ENCODE data around the gene TMEM232.

TMEM232 gene

DNA sequence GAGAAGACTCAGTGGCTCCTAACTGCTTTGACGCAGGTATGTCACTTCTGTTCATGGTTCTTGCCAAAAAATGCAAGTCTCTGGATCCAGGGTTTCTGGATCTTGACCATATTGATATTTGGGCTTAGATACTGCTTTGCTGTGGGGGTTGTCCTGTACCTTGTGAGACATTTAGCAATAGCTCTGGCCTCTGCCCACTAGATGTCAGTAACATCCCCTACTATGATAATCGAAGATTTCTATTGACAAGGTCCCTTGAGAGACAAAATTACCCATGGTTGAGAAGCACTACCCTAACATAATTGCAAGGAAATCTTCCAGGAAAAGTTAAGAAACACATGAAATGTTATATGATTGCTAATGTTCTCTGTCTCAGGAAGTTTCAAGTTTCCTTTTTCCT, 285.4 kb downstream of the TMEM232 start:
- H3K4me2 ChIP-seq (ENCODE audit: low read length), result no peak overlapping the region
- no peaks in the 10 kb centered on the region for H3K9me2 ChIP-seq (ENCODE audit: low read depth, low read length)
- H3K4me3 ChIP-seq (ENCODE audit: low read depth, low read length, poor library complexity, severe bottlenecking), result no peak overlapping the region
- no peak overlapping the region for H3K27ac ChIP-seq (ENCODE audit: low read depth, low read length, poor library complexity, severe bottlenecking)
- no peaks in the 10 kb centered on the region for H3K27me3 ChIP-seq (ENCODE audit: insufficient read depth, low read length)
- no peak overlapping the region for H3K9ac ChIP-seq (ENCODE audit: low read length)
- no peaks in the 10 kb centered on the region for H4K20me1 ChIP-seq (ENCODE audit: insufficient read depth, low read length)
- no peaks in the 10 kb centered on the region for H3K36me3 ChIP-seq (ENCODE audit: insufficient read depth, low read length)
- no peaks in the 10 kb centered on the region for H3K4me1 ChIP-seq (ENCODE audit: insufficient read depth, low read length, severe bottlenecking)
- H3F3A ChIP-seq (ENCODE audit: insufficient read depth, low read length), result no peaks in the 10 kb centered on the region
- H2AFZ ChIP-seq (ENCODE audit: low read length), result no peak overlapping the region
- no peaks in the 10 kb centered on the region for H3K9me3 ChIP-seq (ENCODE audit: low read length)
- no peaks in the 10 kb centered on the region for H3K79me2 ChIP-seq (ENCODE audit: insufficient read depth, low read length)
- no peak for TF ChIP-seq EZH2 (IDR thresholded peaks at IDR 0.05; ENCODE audit: borderline replicate concordance, low read length)
- TF ChIP-seq, protein P1, sequence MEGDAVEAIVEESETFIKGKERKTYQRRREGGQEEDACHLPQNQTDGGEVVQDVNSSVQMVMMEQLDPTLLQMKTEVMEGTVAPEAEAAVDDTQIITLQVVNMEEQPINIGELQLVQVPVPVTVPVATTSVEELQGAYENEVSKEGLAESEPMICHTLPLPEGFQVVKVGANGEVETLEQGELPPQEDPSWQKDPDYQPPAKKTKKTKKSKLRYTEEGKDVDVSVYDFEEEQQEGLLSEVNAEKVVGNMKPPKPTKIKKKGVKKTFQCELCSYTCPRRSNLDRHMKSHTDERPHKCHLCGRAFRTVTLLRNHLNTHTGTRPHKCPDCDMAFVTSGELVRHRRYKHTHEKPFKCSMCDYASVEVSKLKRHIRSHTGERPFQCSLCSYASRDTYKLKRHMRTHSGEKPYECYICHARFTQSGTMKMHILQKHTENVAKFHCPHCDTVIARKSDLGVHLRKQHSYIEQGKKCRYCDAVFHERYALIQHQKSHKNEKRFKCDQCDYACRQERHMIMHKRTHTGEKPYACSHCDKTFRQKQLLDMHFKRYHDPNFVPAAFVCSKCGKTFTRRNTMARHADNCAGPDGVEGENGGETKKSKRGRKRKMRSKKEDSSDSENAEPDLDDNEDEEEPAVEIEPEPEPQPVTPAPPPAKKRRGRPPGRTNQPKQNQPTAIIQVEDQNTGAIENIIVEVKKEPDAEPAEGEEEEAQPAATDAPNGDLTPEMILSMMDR (IDR thresholded peaks at IDR 0.05; ENCODE audit: low read length), result peak; percentile 59; the same call in 1 of the 2 replicates

DNA sequence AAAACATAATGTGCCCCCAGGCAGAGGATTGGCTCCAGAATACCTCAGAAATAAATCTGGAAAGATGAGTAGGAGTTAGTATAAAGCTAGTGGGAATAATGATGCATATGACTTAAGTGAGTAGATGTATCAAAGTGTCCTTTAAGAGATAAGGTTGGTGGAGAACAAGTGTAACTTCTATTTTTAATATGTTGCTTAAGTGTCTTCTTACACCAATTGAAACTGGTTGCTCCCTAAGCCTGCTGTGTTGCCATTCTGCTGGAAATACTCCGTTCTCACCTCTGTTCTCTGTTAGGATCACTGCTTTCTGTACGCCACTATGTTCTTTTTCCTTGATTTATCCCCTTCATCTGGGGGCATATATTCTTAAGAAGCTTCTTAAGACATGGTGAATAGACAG, 286.4 kb downstream of the TMEM232 start:
- Histone ChIP-seq H3F3A (ENCODE audit: insufficient read depth, low read length) (no peaks in the 10 kb centered on the region), H3K27ac (ENCODE audit: low read depth, low read length, poor library complexity, severe bottlenecking) (no peak overlapping the region), H3K27me3 (ENCODE audit: insufficient read depth, low read length) (no peaks in the 10 kb centered on the region), H4K20me1 (ENCODE audit: insufficient read depth, low read length) (no peaks in the 10 kb centered on the region), H3K9me3 (ENCODE audit: low read length) (no peaks in the 10 kb centered on the region), H3K4me1 (ENCODE audit: insufficient read depth, low read length, severe bottlenecking) (no peaks in the 10 kb centered on the region), H2AFZ (ENCODE audit: low read length) (no peak overlapping the region), H3K4me3 (ENCODE audit: low read depth, low read length, poor library complexity, severe bottlenecking) (no peak overlapping the region), H3K4me2 (ENCODE audit: low read length) (no peak overlapping the region), H3K9me2 (ENCODE audit: low read depth, low read length) (no peaks in the 10 kb centered on the region), H3K9ac (ENCODE audit: low read length) (no peak overlapping the region), H3K79me2 (ENCODE audit: insufficient read depth, low read length) (no peaks in the 10 kb centered on the region), H3K36me3 (ENCODE audit: insufficient read depth, low read length) (no peaks in the 10 kb centered on the region)
- TF ChIP-seq, protein P1 (IDR thresholded peaks at IDR 0.05; ENCODE audit: low read length), result no peak
- no peak for TF ChIP-seq EZH2 (IDR thresholded peaks at IDR 0.05; ENCODE audit: borderline replicate concordance, low read length)

DNA sequence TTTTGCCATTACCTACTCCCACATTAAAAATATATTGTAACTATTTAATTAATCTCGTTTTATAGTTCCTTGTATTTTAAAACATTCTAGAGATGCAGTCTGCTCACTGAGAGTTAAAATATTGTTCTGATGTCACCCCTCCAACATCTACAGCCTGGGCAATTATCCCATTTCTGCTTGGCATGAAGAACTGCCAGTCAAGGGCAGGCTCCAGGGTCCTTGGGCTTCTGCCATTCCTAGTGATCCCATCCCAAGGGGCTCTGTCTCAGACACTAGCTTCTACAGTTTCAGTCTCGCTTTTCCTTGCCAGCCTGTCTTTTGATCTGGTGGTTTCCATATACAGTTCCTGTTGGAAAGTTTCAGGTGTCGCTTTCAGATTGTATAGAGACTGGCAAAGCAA, 287.2 kb downstream of the TMEM232 start:
- H3F3A ChIP-seq (ENCODE audit: insufficient read depth, low read length), result no peaks in the 10 kb centered on the region
- no peak overlapping the region for H3K4me3 ChIP-seq (ENCODE audit: low read depth, low read length, poor library complexity, severe bottlenecking)
- no peaks in the 10 kb centered on the region for H3K27me3 ChIP-seq (ENCODE audit: insufficient read depth, low read length)
- no peak overlapping the region for H3K27ac ChIP-seq (ENCODE audit: low read depth, low read length, poor library complexity, severe bottlenecking)
- no peaks in the 10 kb centered on the region for H3K9me2 ChIP-seq (ENCODE audit: low read depth, low read length)
- H3K9me3 ChIP-seq (ENCODE audit: low read length), result no peaks in the 10 kb centered on the region
- no peak overlapping the region for H3K4me2 ChIP-seq (ENCODE audit: low read length)
- no peak overlapping the region for H2AFZ ChIP-seq (ENCODE audit: low read length)
- TF ChIP-seq EZH2 (IDR thresholded peaks at IDR 0.05; ENCODE audit: borderline replicate concordance, low read length), result no peak
- TF ChIP-seq, protein P1 (IDR thresholded peaks at IDR 0.05; ENCODE audit: low read length), result no peak
- H3K36me3 ChIP-seq (ENCODE audit: insufficient read depth, low read length), result no peaks in the 10 kb centered on the region
- H4K20me1 ChIP-seq (ENCODE audit: insufficient read depth, low read length), result no peaks in the 10 kb centered on the region
- no peaks in the 10 kb centered on the region for H3K79me2 ChIP-seq (ENCODE audit: insufficient read depth, low read length)
- H3K9ac ChIP-seq (ENCODE audit: low read length), result no peak overlapping the region
- no peaks in the 10 kb centered on the region for H3K4me1 ChIP-seq (ENCODE audit: insufficient read depth, low read length, severe bottlenecking)

Measured in OCI-LY1 (cell line).